ENCODE measurements around the gene PDCD6IP. TPM values are rescaled to one million over a fixed set of nuclear protein-coding genes. Genes with fewer than 3 reads are reported as not detected.
"Not testable (repeated sequence)": the region's sequence is repeated elsewhere in the genome, so short reads cannot be mapped to it uniquely, and the experiment has no call there.

PDCD6IP gene
- total RNA-seq, 2 donors from 2014 or later, result 51.0 to 62.1 TPM

- H3K4me3 ChIP-seq, result no peak overlapping the region
- no peak for TF ChIP-seq CTCF (IDR thresholded peaks at IDR 0.05)
- H3K27me3 ChIP-seq, result no peaks in the 10 kb centered on the region
- DNase-seq (ENCODE audit: low spot score), result no peak
- H3K4me1 ChIP-seq, result no peaks in the 10 kb centered on the region
- no peaks in the 10 kb centered on the region for H3K9me3 ChIP-seq
- no peak overlapping the region for H3K27ac ChIP-seq
- peaks cover 32% of the 10 kb centered on the region for H3K36me3 ChIP-seq
These were observed 35.1 kb downstream of the PDCD6IP start for GRCh38 chr3:33833408-33834095.

- no peak for DNase-seq (ENCODE audit: low spot score)
- H3K9me3 ChIP-seq, result no peaks in the 10 kb centered on the region
These were observed 35.6 kb downstream of the PDCD6IP start for GRCh38 chr3:33834096-33834453.

GRCh38 chr3:33837182-33837581 lies 38.8 kb downstream of the PDCD6IP start:
- not testable (repeated sequence) for DNase-seq (ENCODE audit: low spot score); H3K27me3 ChIP-seq; H3K4me1 ChIP-seq; H3K4me3 ChIP-seq; H3K9me3 ChIP-seq; H3K27ac ChIP-seq
- peaks cover 41% of the 10 kb centered on the region for H3K36me3 ChIP-seq

More at GRCh38 chr3:33834096-33834453, 35.6 kb downstream of the PDCD6IP start:
- no peaks in the 10 kb centered on the region for H3K4me1 ChIP-seq
- peaks cover 32% of the 10 kb centered on the region for H3K36me3 ChIP-seq
- H3K27me3 ChIP-seq, result no peaks in the 10 kb centered on the region
- TF ChIP-seq CTCF (IDR thresholded peaks at IDR 0.05), result no peak
- H3K4me3 ChIP-seq, result no peak overlapping the region
- H3K27ac ChIP-seq, result no peak overlapping the region

GRCh38 chr3:33839283-33839682 lies 40.9 kb downstream of the PDCD6IP start:
- Histone ChIP-seq H3K4me1 (no peaks in the 10 kb centered on the region), H3K36me3 (peaks cover 54% of the 10 kb centered on the region), H3K4me3 (no peak overlapping the region), H3K27me3 (no peaks in the 10 kb centered on the region), H3K9me3 (no peaks in the 10 kb centered on the region), H3K27ac (no peak overlapping the region)
- TF ChIP-seq CTCF (IDR thresholded peaks at IDR 0.05), result no peak
- no peak for DNase-seq (ENCODE audit: low spot score)

GRCh38 chr3:33840179-33840578 lies 41.7 kb downstream of the PDCD6IP start:
- Histone ChIP-seq H3K27ac (no peak overlapping the region), H3K4me1 (no peaks in the 10 kb centered on the region), H3K27me3 (no peaks in the 10 kb centered on the region), H3K9me3 (no peaks in the 10 kb centered on the region), H3K4me3 (no peak overlapping the region), H3K36me3 (peaks cover 57% of the 10 kb centered on the region)
- DNase-seq (ENCODE audit: low spot score), result no peak
- TF ChIP-seq CTCF (IDR thresholded peaks at IDR 0.05), result no peak

- Histone ChIP-seq H3K27ac (no peak overlapping the region), H3K9me3 (no peaks in the 10 kb centered on the region), H3K4me1 (no peaks in the 10 kb centered on the region), H3K4me3 (no peak overlapping the region), H3K27me3 (no peaks in the 10 kb centered on the region), H3K36me3 (peaks cover 20% of the 10 kb centered on the region)
- TF ChIP-seq CTCF (IDR thresholded peaks at IDR 0.05), result no peak
- DNase-seq (ENCODE audit: low spot score), result no peak
These were observed 50.4 kb downstream of the PDCD6IP start for GRCh38 chr3:33848624-33849347.

GRCh38 chr3:33850599-33850998 lies 52.2 kb downstream of the PDCD6IP start:
- H3K27ac ChIP-seq; DNase-seq (ENCODE audit: low spot score); H3K4me3 ChIP-seq; H3K4me1 ChIP-seq; H3K27me3 ChIP-seq; H3K9me3 ChIP-seq: not testable (repeated sequence)
- peaks cover 14% of the 10 kb centered on the region for H3K36me3 ChIP-seq

GRCh38 chr3:33855407-33855806 lies 57.0 kb downstream of the PDCD6IP start:
- H3K27me3 ChIP-seq; H3K9me3 ChIP-seq; H3K4me1 ChIP-seq; H3K36me3 ChIP-seq; H3K27ac ChIP-seq; H3K4me3 ChIP-seq; DNase-seq (ENCODE audit: low spot score): not testable (repeated sequence)
